Suprapubic skin (tissue), 4 donors: ENCODE results near the gene SAMD4B. TPM values are rescaled to one million over a fixed set of nuclear protein-coding genes. Genes with fewer than 3 reads are reported as not detected.

Experiments used
- DNase-seq, 2 donors: peaks; one replicate each; pipeline ENCODE4 v3.0.0-alpha.2; 2019; ENCODE audit warnings: low spot score in 2 of 2
- H3K27ac ChIP-seq: fragments of 200-600 bp; sonication (generic); one replicate; pipeline ENCODE4 v1.5.1; 2019
- H3K27me3 ChIP-seq: fragments of 200-600 bp; sonication (generic); one replicate; pipeline ENCODE4 v1.5.1; 2019
- H3K36me3 ChIP-seq: fragments of 200-600 bp; sonication (generic); one replicate; pipeline ENCODE4 v1.5.1; 2019
- H3K4me1 ChIP-seq: fragments of 200-600 bp; sonication (generic); one replicate; pipeline ENCODE4 v1.5.1; 2019
- H3K4me3 ChIP-seq: fragments of 200-600 bp; sonication (generic); one replicate; pipeline ENCODE4 v1.5.1; 2019; ENCODE audit warnings: mild to moderate bottlenecking
- H3K9me3 ChIP-seq: fragments of 200-600 bp; sonication (generic); one replicate; pipeline ENCODE4 v1.5.1; 2019
- EP300 ChIP-seq: sonication (generic); formaldehyde crosslinking; IDR thresholded peaks from one replicate; pipeline ENCODE4 v1.6.1; 2017; ENCODE audit warnings: antibody characterized with exemption
- POLR2A ChIP-seq, 2 donors: fragments of 450-650 bp; IDR thresholded peaks; one replicate each; pipeline ENCODE4 v1.6.1; 2017; ENCODE audit warnings: antibody characterized with exemption in 2 of 2, mild to moderate bottlenecking in 2 of 2, moderate library complexity in 2 of 2
- POLR2AphosphoS5 ChIP-seq, 3 donors: sonication (generic); formaldehyde crosslinking; IDR thresholded peaks; one replicate each; pipeline ENCODE4 v1.6.1; 2017; ENCODE audit warnings: antibody characterized with exemption in 3 of 3
- WGBS: methylation state at CpG from one replicate; pipeline ENCODE4 v1.1.5; 2018; 5-methylcytosine and 5-hydroxymethylcytosine counted together
- total RNA-seq, 4 donors: library from RNA; depleted of rRNA; stranded (reverse); fragments of >200 nt; gene quantifications; one replicate each; pipeline ENCODE4 v1.1.0, GENCODE V29; 2016
- TF ChIP-seq, protein P1 (sequence below), 2 donors: fragments of 200-600 bp in 1 of 2; fragments of 450-650 bp in 1 of 2; sonication (generic) in 1 of 2; IDR thresholded peaks; one replicate each; pipeline ENCODE4 v1.5.1; 2016 to 2019; ENCODE audit warnings: antibody characterized with exemption in 2 of 2, mild to moderate bottlenecking in 1 of 2, moderate library complexity in 1 of 2

The SAMD4B gene
- total RNA-seq, 4 donors from 2014 or later, result 104 to 166 (median 113) TPM

DNA sequence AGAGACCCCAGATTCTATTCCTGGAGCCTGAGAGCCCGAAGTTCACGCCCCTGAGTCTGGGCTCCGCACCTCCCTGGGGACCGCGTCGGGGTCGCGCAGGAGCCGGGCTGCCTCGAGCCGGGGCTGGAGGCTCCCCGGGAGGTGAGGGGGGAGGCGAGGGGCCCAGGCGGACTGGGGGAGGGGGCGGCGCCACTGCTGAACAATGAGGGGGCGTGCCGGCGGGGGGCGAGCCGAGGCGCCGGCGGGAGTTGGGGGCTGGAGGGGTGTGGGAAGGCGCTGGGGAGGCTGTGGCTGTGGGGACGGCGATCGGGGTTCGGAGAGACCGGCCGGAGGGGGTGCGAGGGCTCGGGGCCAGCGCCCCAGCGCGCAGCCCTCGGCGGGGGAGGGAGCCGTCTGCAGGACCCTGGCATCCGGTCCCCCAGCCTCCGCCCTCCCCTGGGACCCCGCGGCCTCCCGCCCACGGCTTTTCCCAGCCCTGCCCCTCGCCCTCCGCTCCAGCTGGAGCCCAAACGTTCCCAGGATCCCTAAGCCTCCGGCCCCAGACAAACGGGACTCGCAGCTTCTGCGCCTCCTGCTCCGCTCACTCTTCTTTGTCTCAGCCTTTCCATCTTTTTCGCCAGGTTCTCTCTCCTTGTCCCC, 71.2 kb downstream of the SAMD4B start:
- Histone ChIP-seq H3K27me3 (no peaks in the 10 kb centered on the region), H3K4me1 (peaks cover 45% of the 10 kb centered on the region), H3K4me3 (peak overlapping the region; percentile 93), H3K27ac (peak overlapping the region; percentile 81), H3K36me3 (peaks cover 15% of the 10 kb centered on the region), H3K9me3 (no peaks in the 10 kb centered on the region)
- peak; percentile 84 to 89 for DNase-seq
- WGBS, result 3% methylated on average over 37 of the region's 54 CpGs
- no peak for TF ChIP-seq POLR2AphosphoS5 (IDR thresholded peaks at IDR 0.05)
- no peak for TF ChIP-seq EP300
- no peak for TF ChIP-seq POLR2A (IDR thresholded peaks at IDR 0.05)
- TF ChIP-seq, protein P1, sequence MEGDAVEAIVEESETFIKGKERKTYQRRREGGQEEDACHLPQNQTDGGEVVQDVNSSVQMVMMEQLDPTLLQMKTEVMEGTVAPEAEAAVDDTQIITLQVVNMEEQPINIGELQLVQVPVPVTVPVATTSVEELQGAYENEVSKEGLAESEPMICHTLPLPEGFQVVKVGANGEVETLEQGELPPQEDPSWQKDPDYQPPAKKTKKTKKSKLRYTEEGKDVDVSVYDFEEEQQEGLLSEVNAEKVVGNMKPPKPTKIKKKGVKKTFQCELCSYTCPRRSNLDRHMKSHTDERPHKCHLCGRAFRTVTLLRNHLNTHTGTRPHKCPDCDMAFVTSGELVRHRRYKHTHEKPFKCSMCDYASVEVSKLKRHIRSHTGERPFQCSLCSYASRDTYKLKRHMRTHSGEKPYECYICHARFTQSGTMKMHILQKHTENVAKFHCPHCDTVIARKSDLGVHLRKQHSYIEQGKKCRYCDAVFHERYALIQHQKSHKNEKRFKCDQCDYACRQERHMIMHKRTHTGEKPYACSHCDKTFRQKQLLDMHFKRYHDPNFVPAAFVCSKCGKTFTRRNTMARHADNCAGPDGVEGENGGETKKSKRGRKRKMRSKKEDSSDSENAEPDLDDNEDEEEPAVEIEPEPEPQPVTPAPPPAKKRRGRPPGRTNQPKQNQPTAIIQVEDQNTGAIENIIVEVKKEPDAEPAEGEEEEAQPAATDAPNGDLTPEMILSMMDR (IDR thresholded peaks at IDR 0.05), result no peak

GRCh38 chr19:39413911-39414608, 71.8 kb downstream of the SAMD4B start:
- peaks cover 45% of the 10 kb centered on the region for H3K4me1 ChIP-seq
- DNase-seq, result peak; percentile 83 to 85
- peaks cover 16% of the 10 kb centered on the region for H3K36me3 ChIP-seq
- no peaks in the 10 kb centered on the region for H3K9me3 ChIP-seq
- H3K27ac ChIP-seq, result peak overlapping the region; percentile 81
- WGBS, result 58% methylated on average over 14 of the region's 18 CpGs
- H3K27me3 ChIP-seq, result no peaks in the 10 kb centered on the region
- no peak for TF ChIP-seq POLR2AphosphoS5 (IDR thresholded peaks at IDR 0.05)
- TF ChIP-seq EP300, result no peak
- TF ChIP-seq POLR2A (IDR thresholded peaks at IDR 0.05), result no peak
- TF ChIP-seq, protein P1 (IDR thresholded peaks at IDR 0.05), result no peak
- peak overlapping the region; percentile 93 for H3K4me3 ChIP-seq

GRCh38 chr19:39415111-39416046, 73.2 kb downstream of the SAMD4B start:
- TF ChIP-seq, protein P1 (IDR thresholded peaks at IDR 0.05), result no peak
- TF ChIP-seq POLR2A (IDR thresholded peaks at IDR 0.05) (no peak), POLR2AphosphoS5 (IDR thresholded peaks at IDR 0.05) (no peak), EP300 (no peak)
- Histone ChIP-seq H3K27me3 (no peaks in the 10 kb centered on the region), H3K36me3 (peaks cover 21% of the 10 kb centered on the region), H3K4me1 (peaks cover 38% of the 10 kb centered on the region), H3K9me3 (no peaks in the 10 kb centered on the region), H3K4me3 (peak overlapping the region; percentile 93), H3K27ac (no peak overlapping the region)
- DNase-seq, result no peak
- 68% methylated on average over 27 of the region's 35 CpGs for WGBS

DNA sequence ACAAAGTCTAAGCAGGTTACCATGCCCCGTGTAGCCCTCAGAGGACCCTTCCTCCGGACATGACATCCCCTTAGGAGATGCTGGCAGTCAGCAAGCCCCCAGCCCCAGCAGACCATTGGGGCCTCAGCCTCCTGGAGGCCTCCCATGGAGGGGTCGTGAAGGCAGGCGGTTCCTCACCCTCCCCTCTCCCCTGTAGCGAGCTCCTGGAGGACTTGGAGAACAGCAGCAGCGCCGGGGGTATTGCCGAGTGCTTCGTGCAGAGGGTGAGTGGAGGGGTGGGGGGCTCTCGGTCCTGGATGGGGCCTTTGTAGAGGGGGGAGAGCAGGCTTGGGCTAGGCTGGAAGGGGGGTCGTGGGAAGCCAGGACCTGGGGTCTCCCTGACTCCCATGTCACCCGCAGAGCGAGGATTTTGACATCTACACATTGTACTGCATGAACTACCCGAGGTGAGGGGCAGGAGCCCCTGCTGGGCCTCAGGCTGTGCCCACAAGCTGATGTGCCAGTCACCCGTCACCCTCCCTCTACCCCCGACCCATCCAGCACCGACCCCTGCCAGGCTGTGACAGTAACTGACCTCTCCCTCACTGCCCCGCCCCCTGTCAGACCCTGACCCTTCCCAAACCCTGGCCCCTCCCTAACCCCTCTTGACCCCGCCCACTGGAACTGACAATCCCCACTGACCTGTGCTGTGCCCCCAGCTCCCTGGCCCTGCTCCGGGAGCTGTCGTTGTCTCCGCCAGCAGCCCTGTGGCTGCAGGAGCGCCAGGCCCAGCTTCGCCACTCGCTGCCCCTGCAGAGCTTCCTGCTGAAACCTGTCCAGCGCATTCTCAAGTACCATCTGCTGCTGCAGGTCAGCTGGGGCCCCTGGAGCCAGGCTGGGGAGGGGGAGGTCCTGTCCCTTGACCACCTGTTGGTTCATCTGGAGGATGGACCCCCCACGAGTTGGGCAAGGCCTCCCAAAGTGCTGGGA, 74.2 kb downstream of the SAMD4B start:
- Histone ChIP-seq H3K4me1 (peaks cover 27% of the 10 kb centered on the region), H3K27ac (no peak overlapping the region), H3K4me3 (no peak overlapping the region), H3K27me3 (no peaks in the 10 kb centered on the region), H3K9me3 (no peaks in the 10 kb centered on the region), H3K36me3 (peaks cover 29% of the 10 kb centered on the region)
- TF ChIP-seq, protein P1 (IDR thresholded peaks at IDR 0.05), result no peak
- TF ChIP-seq POLR2A (IDR thresholded peaks at IDR 0.05) (no peak), POLR2AphosphoS5 (IDR thresholded peaks at IDR 0.05) (no peak), EP300 (no peak)
- DNase-seq, result peak in 1 of 2 donors; percentile 82
- 88% methylated on average over 14 of the region's 27 CpGs for WGBS
